Common myeloid progenitor, CD34-positive (primary cell): ENCODE results near the gene ESR1.
"Not testable (repeated sequence)": the region's sequence is repeated elsewhere in the genome, so short reads cannot be mapped to it uniquely, and the experiment has no call there.

Source experiments
- CTCF ChIA-PET: fragments of 350-600 bp; sonication (Branson Sonifier 250); formaldehyde crosslinking; loops from one replicate; lab custom pipeline; 2021; ENCODE audit warnings: antibody characterized with exemption; lab: Charles Lee
- POLR2A ChIA-PET: fragments of 350-600 bp; sonication (Branson Sonifier 250); formaldehyde crosslinking; loops from one replicate; lab custom pipeline; 2021; ENCODE audit warnings: antibody characterized with exemption; lab: Charles Lee
- DNase-seq, 3 donors: peaks; one replicate each; pipeline versions ENCODE4 v3.0.0 to v3.0.0-alpha.2; 2013
- H3K27ac ChIP-seq, 2 experiments: 1 replicate in 1 of 2; 2 replicates in 1 of 2; pipeline ENCODE4 v1.7.0; 2013; ENCODE audit warnings: inconsistent platforms in 2 of 2, low read length in 2 of 2, mild to moderate bottlenecking in 2 of 2, low read depth in 1 of 2, moderate library complexity in 1 of 2; ENCODE audit not compliant: severe bottlenecking in 2 of 2, insufficient read depth in 1 of 2, poor library complexity in 1 of 2
- H3K27me3 ChIP-seq, 5 experiments: replicated peaks in 2 of 5; 1 replicate in 3 of 5; 2 replicates in 2 of 5; pipeline versions ENCODE4 v1.6.1 to v1.7.0; 2013; ENCODE audit warnings: low read length in 4 of 5, mild to moderate bottlenecking in 2 of 5, moderate library complexity in 2 of 5, inconsistent platforms in 1 of 5; ENCODE audit not compliant: insufficient read depth in 5 of 5, control insufficient read depth in 4 of 5
- H3K36me3 ChIP-seq, 4 experiments: 1 replicate in 2 of 4; 2 replicates in 2 of 4; pipeline versions ENCODE4 v1.6.1 to v1.7.0; 2013; ENCODE audit warnings: low read length in 3 of 4, control low read depth in 1 of 4, mild to moderate bottlenecking in 1 of 4; ENCODE audit not compliant: control insufficient read depth in 4 of 4, insufficient read depth in 4 of 4
- H3K4me1 ChIP-seq, 4 experiments: 1 replicate in 3 of 4; 2 replicates in 1 of 4; pipeline versions ENCODE4 v1.6.1 to v1.7.1; 2013; ENCODE audit warnings: low read length in 3 of 4, mild to moderate bottlenecking in 3 of 4, control low read depth in 1 of 4, inconsistent platforms in 1 of 4, moderate library complexity in 1 of 4; ENCODE audit not compliant: control insufficient read depth in 4 of 4, insufficient read depth in 4 of 4; ENCODE audit errors: control extremely low read depth in 1 of 4
- H3K4me3 ChIP-seq, 7 experiments: 1 replicate in 4 of 7; 2 replicates in 3 of 7; pipeline versions ENCODE4 v1.5.1 to v1.7.0; 2013; ENCODE audit warnings: mild to moderate bottlenecking in 7 of 7, low read length in 6 of 7, moderate library complexity in 6 of 7, inconsistent platforms in 2 of 7, low read depth in 2 of 7, control low read depth in 1 of 7; ENCODE audit not compliant: insufficient read depth in 4 of 7, control insufficient read depth in 1 of 7; ENCODE audit errors: extremely low read depth in 1 of 7
- H3K9me3 ChIP-seq, 5 experiments: 1 replicate in 4 of 5; 2 replicates in 1 of 5; pipeline versions ENCODE4 v1.6.1 to v1.7.1; 2013; ENCODE audit warnings: low read length in 4 of 5, mild to moderate bottlenecking in 2 of 5, inconsistent platforms in 1 of 5, low read depth in 1 of 5, moderate library complexity in 1 of 5; ENCODE audit not compliant: control insufficient read depth in 4 of 5, insufficient read depth in 2 of 5; ENCODE audit errors: control extremely low read depth in 1 of 5
- WGBS: methylation state at CpG from one replicate; pipeline ENCODE4 v1.1.5; 2013; ENCODE audit not compliant: insufficient coverage; 5-methylcytosine and 5-hydroxymethylcytosine counted together

The ESR1 gene

GRCh38 chr6:151885234-151885633 is 77.8 kb downstream of the ESR1 start:
- no peak for DNase-seq
- Histone ChIP-seq H3K9me3 (peaks cover 0 to 3% (median 0%) of the 10 kb centered on the region in 5 experiments), H3K27me3 (no peaks in the 10 kb centered on the region), H3K4me3 (no peak overlapping the region), H3K27ac (no peak overlapping the region), H3K36me3 (no peaks in the 10 kb centered on the region), H3K4me1 (no peaks in the 10 kb centered on the region)
- POLR2A ChIA-PET, result no interaction called here
- WGBS, result no CpG with 5 or more reads among the region's 4 CpGs
- CTCF ChIA-PET, result no interaction called here

DNA sequence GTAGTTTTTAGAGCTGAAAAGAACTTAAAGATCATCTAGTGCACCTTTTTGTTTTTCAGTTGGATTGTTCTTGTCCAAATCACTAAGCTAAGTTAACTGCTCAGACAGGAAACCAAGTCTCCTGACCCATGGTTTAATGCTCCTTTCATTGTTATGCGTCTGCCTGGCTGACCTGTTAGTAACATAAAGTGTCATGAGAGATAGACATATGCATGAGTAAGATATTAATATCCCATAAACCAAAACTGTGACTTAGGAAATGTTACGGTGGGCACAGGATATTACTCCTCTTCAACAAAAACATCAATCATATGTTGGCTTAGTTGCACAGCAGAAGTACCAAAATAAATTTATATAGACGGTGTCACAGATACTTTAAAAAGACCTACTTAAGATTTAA is 84.0 kb downstream of the ESR1 start:
- WGBS, result no CpG with 5 or more reads among the region's 3 CpGs
- POLR2A ChIA-PET, result no interaction called here
- no peak for DNase-seq
- no peak overlapping the region for H3K4me3 ChIP-seq
- no peak overlapping the region for H3K27ac ChIP-seq
- H3K4me1 ChIP-seq, result no peaks in the 10 kb centered on the region
- CTCF ChIA-PET, result no interaction called here
- no peaks in the 10 kb centered on the region for H3K36me3 ChIP-seq
- no peaks in the 10 kb centered on the region for H3K27me3 ChIP-seq
- H3K9me3 ChIP-seq, result peaks cover 0 to 7% (median 0%) of the 10 kb centered on the region in 5 experiments

- H3K27me3 ChIP-seq, POLR2A ChIA-PET, H3K4me3 ChIP-seq, H3K4me1 ChIP-seq, H3K27ac ChIP-seq, H3K36me3 ChIP-seq, DNase-seq, CTCF ChIA-PET: not testable (repeated sequence)
- peaks cover 0 to 16% (median 0%) of the 10 kb centered on the region in 5 experiments for H3K9me3 ChIP-seq
- WGBS, result no CpG with 5 or more reads among the region's 3 CpGs
These were observed 86.9 kb downstream of the ESR1 start for GRCh38 chr6:151894426-151894825.

GRCh38 chr6:151899221-151899620 is 91.7 kb downstream of the ESR1 start:
- peaks cover 0 to 14% (median 0%) of the 10 kb centered on the region in 5 experiments for H3K9me3 ChIP-seq
- CTCF ChIA-PET, H3K27me3 ChIP-seq, H3K4me3 ChIP-seq, H3K4me1 ChIP-seq, H3K27ac ChIP-seq, DNase-seq, POLR2A ChIA-PET, H3K36me3 ChIP-seq: not testable (repeated sequence)
- WGBS, result 100% methylated on average over 1 of the region's 33 CpGs

DNA sequence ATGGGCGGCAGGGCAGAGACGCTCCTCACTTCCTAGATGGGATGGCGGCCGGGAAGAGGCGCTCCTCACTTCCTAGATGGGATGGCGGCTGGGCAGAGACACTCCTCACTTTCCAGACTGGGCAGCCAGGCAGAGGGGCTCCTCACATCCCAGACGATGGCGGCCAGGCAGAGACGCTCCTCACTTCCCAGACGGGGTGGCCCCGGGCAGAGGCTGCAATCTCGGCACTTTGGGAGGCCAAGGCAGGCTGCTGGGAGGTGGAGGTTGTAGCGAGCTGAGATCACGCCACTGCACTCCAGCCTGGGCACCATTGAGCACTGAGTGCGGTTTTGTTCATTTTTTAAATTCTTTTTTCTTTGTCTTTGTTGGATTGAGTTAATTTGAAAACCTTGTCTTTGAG is 92.3 kb downstream of the ESR1 start:
- H3K36me3 ChIP-seq, DNase-seq, H3K27ac ChIP-seq, POLR2A ChIA-PET, CTCF ChIA-PET, H3K27me3 ChIP-seq, H3K4me3 ChIP-seq, H3K4me1 ChIP-seq: not testable (repeated sequence)
- WGBS, result 100% methylated on average over 2 of the region's 15 CpGs
- H3K9me3 ChIP-seq, result peaks cover 0 to 14% (median 0%) of the 10 kb centered on the region in 5 experiments

- POLR2A ChIA-PET, result no interaction called here
- CTCF ChIA-PET, result no interaction called here
These were observed 92.8 kb downstream of the ESR1 start for GRCh38 chr6:151900256-151900655.

DNA sequence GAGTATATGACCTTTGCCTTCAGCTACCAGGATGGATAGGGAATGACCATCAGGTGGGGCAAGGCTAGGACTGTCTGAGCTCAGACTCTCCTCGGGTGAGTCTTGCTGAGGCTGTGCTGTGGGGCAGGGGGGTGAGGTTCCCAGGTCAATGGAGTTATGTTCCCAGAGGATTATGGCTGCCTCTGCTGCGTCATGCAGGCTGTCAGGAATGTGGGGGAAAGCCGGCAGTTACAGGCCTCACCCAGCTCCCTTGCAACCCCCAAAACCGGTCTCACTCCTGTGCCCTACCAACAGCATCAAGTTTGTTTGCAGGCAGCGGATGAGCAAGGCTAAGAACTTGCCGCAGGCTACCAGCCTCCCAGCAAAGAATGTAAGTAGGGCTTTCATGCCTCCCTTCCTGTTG is 93.5 kb downstream of the ESR1 start:
- Histone ChIP-seq H3K4me3 (no peak overlapping the region), H3K27me3 (no peaks in the 10 kb centered on the region), H3K4me1 (no peaks in the 10 kb centered on the region), H3K27ac (no peak overlapping the region), H3K9me3 (peaks cover 0 to 12% (median 0%) of the 10 kb centered on the region in 5 experiments), H3K36me3 (no peaks in the 10 kb centered on the region)
- ChIA-PET CTCF (no interaction called here), POLR2A (no interaction called here)
- WGBS, result 100% methylated on average over 6 of the region's 6 CpGs
- DNase-seq, result no peak

More at GRCh38 chr6:151900256-151900655, 92.8 kb downstream of the ESR1 start:
- no peak for DNase-seq
- Histone ChIP-seq H3K36me3 (no peaks in the 10 kb centered on the region), H3K9me3 (peaks cover 0 to 13% (median 0%) of the 10 kb centered on the region in 5 experiments), H3K4me3 (no peak overlapping the region), H3K27me3 (no peaks in the 10 kb centered on the region), H3K4me1 (no peaks in the 10 kb centered on the region), H3K27ac (no peak overlapping the region)
- WGBS, result 70% methylated on average over 2 of the region's 2 CpGs
